ENCODE data around the gene DAPK2. TPM values are rescaled to one million over a fixed set of nuclear protein-coding genes. Genes with fewer than 3 reads are reported as not detected.

The DAPK2 gene
- polyA plus RNA-seq, 2 of the 4 experiments (the other 2 are of a cell fraction): 3.1 to 4.8 TPM

DNA sequence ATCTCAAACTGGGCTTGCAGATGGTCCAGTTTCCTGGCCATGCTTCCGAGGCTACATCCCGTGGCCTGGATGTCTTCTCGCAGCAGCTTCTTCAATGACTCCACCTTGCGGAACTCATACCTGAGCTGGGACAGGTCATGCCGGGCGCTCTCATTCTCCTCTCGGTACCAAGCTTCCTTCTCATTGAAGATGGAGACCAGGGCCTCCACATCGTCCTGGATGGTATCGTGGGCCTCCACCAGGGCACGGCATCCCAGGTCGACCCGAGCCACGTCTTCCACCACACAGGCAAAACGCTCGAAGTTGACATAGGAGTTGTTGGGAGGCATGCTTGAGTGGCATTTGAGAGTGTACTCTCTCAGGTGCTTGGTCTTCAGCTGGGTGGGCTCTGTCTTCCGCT is 123.4 kb downstream of the DAPK2 start:
- TF ChIP-seq NPAS2 (CRISPR knock-in tag; IDR thresholded peaks at IDR 0.05; ENCODE audit: borderline replicate concordance) (no peak), RNF2 (IDR thresholded peaks at IDR 0.05; ENCODE audit: borderline replicate concordance, low read depth) (no peak), NFE2L2 (conservative IDR thresholded peaks at IDR 0.05; ENCODE audit: low read length) (no peak), FOSL2 (IDR thresholded peaks at IDR 0.05) (no peak), FOSL2 (CRISPR knock-in tag; IDR thresholded peaks at IDR 0.05) (no peak), SREBF2 (IDR thresholded peaks at IDR 0.05) (no peak), POLR2AphosphoS2 (conservative IDR thresholded peaks at IDR 0.05; ENCODE audit: low read length) (no peak), ZFP36 (IDR thresholded peaks at IDR 0.05; ENCODE audit: borderline replicate concordance, partially characterized antibody) (no peak), RCOR1 (IDR thresholded peaks at IDR 0.05; ENCODE audit: low read depth, low read length) (no peak), ESRRA (IDR thresholded peaks at IDR 0.05; ENCODE audit: borderline replicate concordance, low read length) (no peak), CEBPB (IDR thresholded peaks at IDR 0.05) (no peak), HOXB5 (CRISPR knock-in tag; IDR thresholded peaks at IDR 0.05) (no peak), MAFK (IDR thresholded peaks at IDR 0.05; ENCODE audit: partially characterized antibody) (no peak)
- TF ChIP-seq, protein P1, sequence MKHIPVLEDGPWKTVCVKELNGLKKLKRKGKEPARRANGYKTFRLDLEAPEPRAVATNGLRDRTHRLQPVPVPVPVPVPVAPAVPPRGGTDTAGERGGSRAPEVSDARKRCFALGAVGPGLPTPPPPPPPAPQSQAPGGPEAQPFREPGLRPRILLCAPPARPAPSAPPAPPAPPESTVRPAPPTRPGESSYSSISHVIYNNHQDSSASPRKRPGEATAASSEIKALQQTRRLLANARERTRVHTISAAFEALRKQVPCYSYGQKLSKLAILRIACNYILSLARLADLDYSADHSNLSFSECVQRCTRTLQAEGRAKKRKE (CRISPR knock-in tag; IDR thresholded peaks at IDR 0.05; ENCODE audit: low read depth): no peak
- TF ChIP-seq, protein P2, sequence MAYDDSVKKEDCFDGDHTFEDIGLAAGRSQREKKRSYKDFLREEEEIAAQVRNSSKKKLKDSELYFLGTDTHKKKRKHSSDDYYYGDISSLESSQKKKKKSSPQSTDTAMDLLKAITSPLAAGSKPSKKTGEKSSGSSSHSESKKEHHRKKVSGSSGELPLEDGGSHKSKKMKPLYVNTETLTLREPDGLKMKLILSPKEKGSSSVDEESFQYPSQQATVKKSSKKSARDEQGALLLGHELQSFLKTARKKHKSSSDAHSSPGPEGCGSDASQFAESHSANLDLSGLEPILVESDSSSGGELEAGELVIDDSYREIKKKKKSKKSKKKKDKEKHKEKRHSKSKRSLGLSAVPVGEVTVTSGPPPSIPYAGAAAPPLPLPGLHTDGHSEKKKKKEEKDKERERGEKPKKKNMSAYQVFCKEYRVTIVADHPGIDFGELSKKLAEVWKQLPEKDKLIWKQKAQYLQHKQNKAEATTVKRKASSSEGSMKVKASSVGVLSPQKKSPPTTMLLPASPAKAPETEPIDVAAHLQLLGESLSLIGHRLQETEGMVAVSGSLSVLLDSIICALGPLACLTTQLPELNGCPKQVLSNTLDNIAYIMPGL (CRISPR knock-in tag; IDR thresholded peaks at IDR 0.05; ENCODE audit: borderline replicate concordance): no peak
- no peaks in the 10 kb centered on the region for H3K9me3 ChIP-seq
- no peak overlapping the region for H3K4me3 ChIP-seq
- ATAC-seq (no peak), FAIRE-seq (no peak), DNase-seq (ENCODE audit: low read depth in 1 of 2, low spot score in 1 of 2) (no peak)
- no peak overlapping the region for H3K27ac ChIP-seq
- no peak overlapping the region for H3K4me2 ChIP-seq
- CTCF ChIA-PET: interaction anchor here (1.0 to 2.2 kb wide), 5 partner anchors 20 to 171 kb away, joined by 3 to 11 read pairs (median 4); partner anchors contain the start of gene DAPK2
- WGBS (ENCODE audit: missing lambda C conversion rate): 81% methylated on average over 16 of the region's 16 CpGs
- no peaks in the 10 kb centered on the region for H3K4me1 ChIP-seq
- POLR2A ChIA-PET: no interaction called here

DNA sequence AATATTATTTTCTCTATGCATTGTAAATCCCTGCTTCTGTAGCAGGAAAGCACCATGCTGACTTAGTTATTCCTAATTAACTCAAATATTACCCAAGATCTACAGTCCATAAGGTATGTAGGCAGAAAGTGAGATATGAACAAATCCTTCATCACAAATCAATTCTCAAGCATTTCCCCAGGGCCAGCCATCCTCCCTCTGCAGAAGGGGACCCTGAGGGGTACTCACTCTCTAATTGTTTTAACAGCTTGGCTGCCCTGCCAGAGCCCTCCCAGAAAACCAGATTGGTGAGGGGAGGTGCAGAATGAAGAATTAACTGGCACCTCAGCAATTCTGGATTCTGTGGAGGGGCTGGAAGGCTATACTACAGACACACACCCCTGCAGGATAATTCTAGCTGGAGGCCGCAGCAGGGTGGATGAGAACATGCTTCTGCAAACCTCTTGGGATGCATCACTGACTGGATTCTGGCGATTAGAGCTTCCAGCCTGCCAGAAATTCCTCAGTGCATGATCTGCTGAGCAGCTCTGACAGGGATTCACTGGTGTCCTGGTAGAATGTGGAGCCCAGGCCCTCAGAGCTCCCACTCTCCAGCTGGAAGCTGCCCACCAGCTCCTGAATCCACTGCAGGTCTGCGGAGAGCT is 123.9 kb downstream of the DAPK2 start:
- no peaks in the 10 kb centered on the region for H3K4me1 ChIP-seq
- TF ChIP-seq CEBPB (IDR thresholded peaks at IDR 0.05) (no peak), SMC3 (IDR thresholded peaks at IDR 0.05) (no peak), TP53 (CRISPR knock-in tag; IDR thresholded peaks at IDR 0.05) (no peak), ZSCAN20 (CRISPR knock-in tag; IDR thresholded peaks at IDR 0.05) (no peak), POLR2AphosphoS2 (conservative IDR thresholded peaks at IDR 0.05; ENCODE audit: low read length) (no peak), PHF8 (IDR thresholded peaks at IDR 0.05; ENCODE audit: borderline replicate concordance, low read depth) (no peak), NFE2L2 (conservative IDR thresholded peaks at IDR 0.05; ENCODE audit: low read length) (no peak), HEYL (CRISPR knock-in tag; IDR thresholded peaks at IDR 0.05) (no peak), FOXS1 (CRISPR knock-in tag; IDR thresholded peaks at IDR 0.05) (no peak), ZNF302 (CRISPR knock-in tag; IDR thresholded peaks at IDR 0.05) (no peak), NR3C1 (IDR thresholded peaks at IDR 0.05) (no peak), HOXB13 (CRISPR knock-in tag; IDR thresholded peaks at IDR 0.05; ENCODE audit: low read depth) (no peak), KDM1A (IDR thresholded peaks at IDR 0.05; ENCODE audit: low read depth) (no peak)
- TF ChIP-seq, protein P3, sequence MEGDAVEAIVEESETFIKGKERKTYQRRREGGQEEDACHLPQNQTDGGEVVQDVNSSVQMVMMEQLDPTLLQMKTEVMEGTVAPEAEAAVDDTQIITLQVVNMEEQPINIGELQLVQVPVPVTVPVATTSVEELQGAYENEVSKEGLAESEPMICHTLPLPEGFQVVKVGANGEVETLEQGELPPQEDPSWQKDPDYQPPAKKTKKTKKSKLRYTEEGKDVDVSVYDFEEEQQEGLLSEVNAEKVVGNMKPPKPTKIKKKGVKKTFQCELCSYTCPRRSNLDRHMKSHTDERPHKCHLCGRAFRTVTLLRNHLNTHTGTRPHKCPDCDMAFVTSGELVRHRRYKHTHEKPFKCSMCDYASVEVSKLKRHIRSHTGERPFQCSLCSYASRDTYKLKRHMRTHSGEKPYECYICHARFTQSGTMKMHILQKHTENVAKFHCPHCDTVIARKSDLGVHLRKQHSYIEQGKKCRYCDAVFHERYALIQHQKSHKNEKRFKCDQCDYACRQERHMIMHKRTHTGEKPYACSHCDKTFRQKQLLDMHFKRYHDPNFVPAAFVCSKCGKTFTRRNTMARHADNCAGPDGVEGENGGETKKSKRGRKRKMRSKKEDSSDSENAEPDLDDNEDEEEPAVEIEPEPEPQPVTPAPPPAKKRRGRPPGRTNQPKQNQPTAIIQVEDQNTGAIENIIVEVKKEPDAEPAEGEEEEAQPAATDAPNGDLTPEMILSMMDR (IDR thresholded peaks at IDR 0.05): no peak
- TF ChIP-seq, protein P4, sequence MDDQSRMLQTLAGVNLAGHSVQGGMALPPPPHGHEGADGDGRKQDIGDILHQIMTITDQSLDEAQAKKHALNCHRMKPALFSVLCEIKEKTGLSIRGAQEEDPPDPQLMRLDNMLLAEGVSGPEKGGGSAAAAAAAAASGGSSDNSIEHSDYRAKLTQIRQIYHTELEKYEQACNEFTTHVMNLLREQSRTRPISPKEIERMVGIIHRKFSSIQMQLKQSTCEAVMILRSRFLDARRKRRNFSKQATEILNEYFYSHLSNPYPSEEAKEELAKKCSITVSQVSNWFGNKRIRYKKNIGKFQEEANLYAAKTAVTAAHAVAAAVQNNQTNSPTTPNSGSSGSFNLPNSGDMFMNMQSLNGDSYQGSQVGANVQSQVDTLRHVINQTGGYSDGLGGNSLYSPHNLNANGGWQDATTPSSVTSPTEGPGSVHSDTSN (IDR thresholded peaks at IDR 0.05): no peak
- POLR2A ChIA-PET: no interaction called here
- FAIRE-seq (no peak), DNase-seq (ENCODE audit: low read depth in 1 of 2, low spot score in 1 of 2) (no peak), ATAC-seq (no peak)
- H3K27ac ChIP-seq: no peak overlapping the region
- WGBS (ENCODE audit: missing lambda C conversion rate): 62% methylated on average over 3 of the region's 3 CpGs
- H3K9me3 ChIP-seq: no peaks in the 10 kb centered on the region
- no peak overlapping the region for H3K4me3 ChIP-seq
- CTCF ChIA-PET: interaction anchor here (1.0 to 2.2 kb wide), 5 partner anchors 20 to 170 kb away, joined by 3 to 11 read pairs (median 4); partner anchors contain the start of gene DAPK2
- no peak overlapping the region for H3K4me2 ChIP-seq

Data from A549 (cell line).